Right hindlimb (tissue), 1 donor: ENCODE data around the gene MAPK6.
"Not testable (repeated sequence)": the region's sequence is repeated elsewhere in the genome, so short reads cannot be mapped to it uniquely, and the experiment has no call there.

Experiments used
- DNase-seq: peaks from one replicate; pipeline ENCODE4 v3.0.0-alpha.2; 2018

Gene MAPK6

DNA sequence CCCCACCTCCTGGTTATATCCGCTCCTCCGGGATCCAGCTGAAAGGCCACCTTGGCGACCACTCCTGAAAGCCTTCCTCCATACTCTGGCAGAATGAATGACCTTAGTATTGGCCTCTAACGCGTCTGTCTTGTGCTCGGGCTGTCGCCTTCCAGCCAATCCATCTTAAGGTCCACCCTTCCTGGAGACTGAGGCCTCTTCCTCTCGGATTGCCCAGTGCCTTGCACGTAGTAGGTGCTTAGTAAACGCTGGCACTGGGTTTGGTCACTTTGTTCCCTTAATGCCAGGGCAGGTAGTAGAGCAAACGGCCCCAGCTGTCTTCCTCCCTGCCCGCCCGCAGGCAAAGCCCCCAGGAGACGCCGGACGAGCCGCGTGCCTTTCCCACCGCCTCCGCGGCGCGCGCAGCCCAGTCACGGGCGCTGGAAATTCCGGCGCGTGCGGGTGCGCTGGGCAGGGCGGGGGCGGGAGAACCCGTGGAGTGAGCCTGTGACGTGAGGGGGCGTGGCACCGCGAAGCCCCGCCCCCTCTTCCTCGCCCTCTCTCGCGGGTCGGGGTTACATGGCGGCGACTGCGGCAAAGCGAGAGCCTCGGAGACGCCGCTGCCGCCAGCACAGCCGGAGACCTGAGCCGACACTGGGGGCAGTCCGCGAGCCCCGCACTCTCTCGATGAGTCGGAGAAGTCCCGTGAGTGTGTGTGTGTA lies at the start of gene MAPK6:
MAPK6 (plus strand) TSS at position 527 of the 701 bp plus-strand sequence. CDS start 27,242 bp downstream, outside the sequence.
- DNase-seq: peak; percentile 96

DNA sequence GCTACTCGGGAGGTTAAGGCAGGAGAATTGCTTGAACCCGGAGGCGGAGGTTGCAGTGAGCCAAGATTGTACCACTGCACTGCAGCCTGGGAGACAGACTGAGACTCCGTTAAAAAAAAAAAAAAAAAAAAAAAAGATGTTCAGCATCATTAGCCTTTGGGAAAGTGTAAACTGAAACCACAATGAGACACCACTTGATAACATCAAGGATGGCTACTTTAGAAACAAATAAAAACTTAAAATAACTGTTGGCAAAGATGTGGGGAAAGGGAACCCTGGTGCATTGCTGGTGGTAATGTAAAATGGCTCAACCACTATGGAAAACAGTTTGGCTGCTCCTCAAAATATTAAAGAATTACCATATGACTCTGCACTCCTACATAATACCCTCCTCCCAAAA lies 49.3 kb upstream of the MAPK6 start:
- no peak for DNase-seq

- no peak for DNase-seq
These were observed 48.7 kb upstream of the MAPK6 start for GRCh38 chr15:51970132-51970817.

GRCh38 chr15:51971032-51971374 lies 48.0 kb upstream of the MAPK6 start:
- DNase-seq: no peak

DNA sequence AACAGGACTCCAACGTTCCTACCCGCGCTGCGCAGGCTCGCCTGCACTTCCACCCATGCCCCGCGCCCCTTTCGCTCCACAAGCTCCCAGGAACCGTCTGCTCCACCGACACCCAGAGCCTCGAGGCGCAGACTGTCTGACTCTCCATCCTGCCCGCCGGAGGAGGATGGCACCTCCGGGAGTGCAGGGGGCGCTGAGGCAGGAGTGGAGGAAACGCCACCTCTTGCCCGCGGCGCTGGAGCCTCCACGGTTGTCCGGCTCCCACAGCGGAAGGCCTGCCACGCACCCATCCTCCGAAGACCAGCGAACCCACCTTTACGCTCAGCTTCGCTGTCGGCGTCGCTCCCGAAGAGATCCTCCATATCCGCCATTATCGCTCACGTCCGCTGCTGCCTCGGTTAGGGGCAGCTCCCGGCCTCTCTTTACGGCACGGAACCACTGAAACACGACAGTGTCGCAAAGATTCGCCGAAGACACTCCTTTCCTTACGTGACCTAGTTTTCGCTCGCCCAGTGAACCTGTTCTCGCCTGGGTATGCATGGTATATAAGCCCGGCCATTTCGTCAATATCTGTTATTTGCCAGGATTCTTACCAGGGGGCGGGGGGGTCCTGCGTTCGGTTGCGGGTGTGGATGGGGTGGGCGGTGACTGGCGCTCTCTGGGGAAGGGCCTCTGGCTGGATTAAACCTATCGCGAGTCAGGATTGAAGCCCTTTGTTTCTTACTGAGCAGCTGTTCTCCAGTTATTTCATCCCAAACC lies 47.5 kb upstream of the MAPK6 start, which contains the start of gene LEO1:
LEO1 (minus strand) TSS at position 404 of the 759 bp plus-strand sequence; CDS start at position 371, 33 bp downstream.
- DNase-seq: peak; percentile 94

DNA sequence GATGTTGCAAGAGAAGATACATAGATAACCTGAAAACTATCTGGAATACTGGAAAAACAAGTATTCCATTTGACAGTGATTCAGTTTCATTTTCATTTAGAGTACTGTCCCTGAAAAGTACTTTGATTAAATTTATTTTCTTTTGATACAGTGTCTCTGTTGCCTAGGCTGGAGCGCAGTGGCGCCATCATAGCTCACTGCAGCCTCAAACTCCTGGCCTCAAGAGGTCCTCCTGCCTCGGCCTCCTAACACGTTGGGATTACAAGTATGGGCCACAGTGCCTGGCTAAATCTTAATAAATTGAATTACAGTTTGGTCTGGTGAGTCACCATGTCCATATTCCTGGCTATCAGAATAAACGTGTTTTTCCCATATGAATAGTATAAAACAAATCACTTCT lies 45.8 kb upstream of the MAPK6 start:
- no peak for DNase-seq

DNA sequence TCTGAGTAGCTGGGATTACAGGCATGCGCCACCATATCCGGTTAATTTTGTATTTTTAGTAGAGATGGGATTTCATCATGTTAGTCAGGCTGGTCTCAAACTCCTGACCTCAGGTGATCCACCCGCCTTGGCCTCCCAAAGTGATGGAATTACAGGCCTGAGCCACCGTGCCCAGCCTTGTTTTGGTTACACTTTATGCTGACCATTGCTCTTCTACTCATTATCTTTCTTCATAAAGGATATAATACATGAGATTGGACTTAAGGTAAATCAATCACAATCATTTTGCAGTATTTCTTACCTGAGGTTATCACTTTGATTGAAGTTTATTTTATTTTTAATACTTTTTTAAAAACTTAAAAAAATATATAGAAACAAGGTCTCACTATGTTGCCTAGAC lies 45.2 kb upstream of the MAPK6 start:
- DNase-seq: no peak

DNA sequence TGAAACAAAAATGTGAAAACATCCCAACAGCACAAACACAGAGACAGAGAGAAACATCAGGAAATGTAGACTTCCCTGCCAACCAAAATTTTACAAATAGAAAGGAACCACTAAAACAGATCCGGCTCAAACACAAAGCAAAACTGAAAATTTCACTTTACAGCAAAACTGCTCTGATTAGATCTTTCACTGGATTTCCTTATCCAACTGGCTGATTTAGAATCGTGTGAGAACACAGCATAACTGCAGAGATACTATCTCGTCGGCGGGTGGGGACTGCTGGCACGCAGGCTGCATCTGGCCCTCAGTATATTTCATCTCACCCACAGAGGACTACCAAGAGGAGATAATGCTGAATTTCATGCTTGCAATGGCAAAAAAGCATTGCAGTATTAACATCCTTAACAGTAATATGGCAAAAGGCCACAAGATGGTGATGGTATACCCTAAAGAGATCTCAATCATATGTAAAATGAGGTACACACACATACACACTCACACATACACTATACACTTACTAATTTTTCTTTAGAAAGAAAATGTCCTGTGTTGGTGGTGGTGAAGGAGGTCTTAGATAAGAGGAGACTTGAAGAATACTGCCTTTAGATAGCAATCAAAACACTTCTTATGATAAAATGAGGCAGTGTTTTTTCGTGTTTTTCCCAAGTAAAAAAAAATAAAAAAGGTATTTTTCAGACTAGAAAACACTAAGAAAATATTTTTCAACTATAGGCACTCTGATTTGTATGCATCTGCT lies 36.8 kb upstream of the MAPK6 start:
- peak; percentile 18 for DNase-seq

- DNase-seq: no peak
These were observed 36.3 kb upstream of the MAPK6 start for GRCh38 chr15:51982770-51983103.

DNA sequence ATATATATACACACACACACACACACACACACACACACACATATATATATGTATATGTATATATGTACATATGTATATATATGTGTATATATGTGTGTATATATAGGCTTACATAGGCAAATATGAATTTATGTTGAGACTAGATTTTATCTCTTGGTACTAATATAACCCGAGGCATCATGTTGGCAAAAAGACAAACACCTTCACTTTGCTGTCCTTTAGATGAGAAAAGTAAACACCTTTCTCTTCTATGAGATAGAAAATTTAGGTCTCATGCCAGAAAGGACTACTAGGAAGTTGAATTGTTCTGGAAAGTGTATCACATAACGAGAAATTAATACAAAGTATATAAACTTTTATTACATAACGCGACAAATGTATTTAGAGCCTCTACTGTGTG lies 27.9 kb upstream of the MAPK6 start:
- no peak for DNase-seq

- DNase-seq: no peak
These were observed 26.1 kb upstream of the MAPK6 start for GRCh38 chr15:51992953-51993352.

GRCh38 chr15:52002351-52002750 lies 16.7 kb upstream of the MAPK6 start:
- DNase-seq: no peak

GRCh38 chr15:52003089-52003488 lies 15.9 kb upstream of the MAPK6 start:
- DNase-seq: not testable (repeated sequence)

DNA sequence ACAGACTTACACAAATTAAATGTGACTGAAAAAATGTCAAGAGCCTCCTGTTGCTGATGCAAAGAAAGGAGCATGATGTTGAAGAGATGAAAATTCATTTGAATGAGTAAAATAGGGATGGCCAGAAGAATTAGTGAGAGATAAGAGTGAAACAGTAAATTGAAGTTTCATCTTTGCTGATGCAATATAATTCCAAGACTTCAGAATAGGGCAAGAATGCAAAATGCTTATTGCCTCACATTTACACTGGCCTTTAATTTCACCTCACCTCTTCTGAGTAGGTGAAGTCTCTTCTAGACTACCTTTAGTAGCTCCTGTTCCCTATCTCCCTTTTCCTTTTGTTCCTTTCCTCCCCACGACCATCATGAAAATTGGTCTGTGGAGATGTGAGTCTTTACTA lies 15.3 kb upstream of the MAPK6 start:
- no peak for DNase-seq

DNA sequence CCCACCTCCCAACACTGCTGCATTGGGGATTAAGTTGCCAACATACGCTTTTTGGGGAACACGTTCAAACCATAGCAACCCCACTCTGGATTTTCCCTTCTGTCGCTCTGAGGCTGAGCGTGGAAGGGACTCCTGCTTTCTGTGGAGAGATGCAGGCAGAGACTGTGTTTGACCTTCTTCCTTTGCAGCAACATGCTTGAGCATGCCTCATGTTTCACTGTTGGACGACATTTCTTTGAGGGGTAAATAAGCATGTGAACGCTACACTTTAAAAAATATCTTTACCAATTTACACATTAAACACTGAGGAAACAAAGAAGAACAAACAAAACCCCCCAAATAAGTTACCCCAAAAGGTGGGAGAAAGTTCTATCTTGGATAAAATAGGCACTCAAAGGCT lies 14.2 kb upstream of the MAPK6 start:
- no peak for DNase-seq

- no peak for DNase-seq
These were observed 13.0 kb upstream of the MAPK6 start for GRCh38 chr15:52005748-52006701.

DNA sequence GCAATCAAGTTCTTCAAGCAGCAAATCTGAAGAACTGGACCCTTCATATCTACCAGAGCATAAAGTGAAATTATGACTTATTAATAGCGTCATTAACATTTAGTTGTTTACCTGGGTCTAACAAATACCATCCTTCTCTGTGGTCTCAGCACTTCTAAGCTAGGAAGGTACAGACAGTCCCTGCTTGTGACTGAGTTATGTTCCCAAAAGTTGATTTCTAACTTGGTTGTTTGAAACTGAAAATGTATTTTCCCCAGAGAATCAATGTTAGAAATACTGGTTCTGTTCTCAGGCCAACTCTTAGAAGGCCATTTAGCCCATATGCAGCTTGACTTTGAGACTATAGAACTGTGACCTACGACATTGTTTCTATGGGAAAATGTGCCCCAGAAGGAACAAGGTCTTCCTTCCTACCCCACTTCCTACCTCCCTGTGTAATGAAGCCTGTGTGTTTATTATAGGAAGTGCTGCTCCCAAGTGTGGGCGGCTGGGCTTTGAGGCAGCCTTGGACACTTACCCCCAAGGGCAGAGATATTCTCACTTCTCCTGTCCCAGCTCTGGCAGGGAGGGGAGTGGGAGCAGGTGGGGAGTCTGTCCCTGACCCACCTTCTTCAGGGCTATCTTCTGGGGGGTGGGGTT lies 12.2 kb upstream of the MAPK6 start:
- DNase-seq: no peak

DNA sequence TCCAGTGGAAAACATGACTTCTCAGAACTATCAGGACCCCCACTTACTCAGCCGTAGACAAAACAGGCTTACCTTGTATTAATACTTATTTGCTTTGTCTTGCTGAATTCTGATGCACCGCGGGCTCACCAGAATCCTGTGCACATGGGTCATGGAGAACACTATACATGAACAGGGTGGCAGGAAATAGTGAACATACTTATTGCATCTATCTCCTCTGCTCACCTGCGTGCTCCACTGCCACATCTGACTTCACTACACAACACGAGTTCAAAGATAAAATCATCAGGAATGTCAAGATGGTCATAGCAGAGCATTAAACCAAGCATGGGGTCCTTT lies 10.7 kb upstream of the MAPK6 start:
- DNase-seq: no peak

DNA sequence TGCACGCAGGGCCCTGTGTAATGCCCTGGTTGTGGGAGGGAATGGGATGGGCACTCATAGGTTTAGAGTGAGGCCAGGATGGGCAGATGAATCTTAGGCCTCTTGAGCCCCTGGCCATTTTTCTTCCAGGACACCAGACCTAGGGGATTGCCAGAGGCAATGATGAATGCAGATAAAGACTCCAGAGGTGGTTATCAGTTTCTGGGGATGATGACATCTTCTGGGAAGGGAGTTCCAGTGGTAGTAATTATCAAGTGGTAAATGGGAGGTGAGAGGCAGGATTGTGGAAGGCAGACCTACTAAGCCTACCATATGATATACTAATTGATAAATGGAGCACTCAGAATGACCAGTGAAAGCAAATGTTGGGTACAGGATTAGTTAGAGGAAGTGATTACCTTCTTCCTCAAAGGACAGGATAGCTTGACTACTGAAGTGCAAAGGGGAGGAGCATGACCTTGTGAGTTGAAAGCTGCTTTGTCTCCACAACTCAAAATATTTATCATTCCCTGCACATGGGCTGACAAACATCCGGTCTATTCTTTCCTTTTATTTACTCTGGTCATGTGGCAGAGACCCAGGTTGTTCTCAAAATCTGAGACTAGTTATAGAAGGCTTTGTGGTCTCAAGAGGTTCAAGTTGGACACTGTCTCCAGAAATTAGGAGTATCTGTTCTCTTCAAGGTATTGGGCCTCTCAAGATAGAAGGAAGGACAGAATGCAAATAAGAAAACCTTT lies 10.2 kb upstream of the MAPK6 start:
- no peak for DNase-seq

DNA sequence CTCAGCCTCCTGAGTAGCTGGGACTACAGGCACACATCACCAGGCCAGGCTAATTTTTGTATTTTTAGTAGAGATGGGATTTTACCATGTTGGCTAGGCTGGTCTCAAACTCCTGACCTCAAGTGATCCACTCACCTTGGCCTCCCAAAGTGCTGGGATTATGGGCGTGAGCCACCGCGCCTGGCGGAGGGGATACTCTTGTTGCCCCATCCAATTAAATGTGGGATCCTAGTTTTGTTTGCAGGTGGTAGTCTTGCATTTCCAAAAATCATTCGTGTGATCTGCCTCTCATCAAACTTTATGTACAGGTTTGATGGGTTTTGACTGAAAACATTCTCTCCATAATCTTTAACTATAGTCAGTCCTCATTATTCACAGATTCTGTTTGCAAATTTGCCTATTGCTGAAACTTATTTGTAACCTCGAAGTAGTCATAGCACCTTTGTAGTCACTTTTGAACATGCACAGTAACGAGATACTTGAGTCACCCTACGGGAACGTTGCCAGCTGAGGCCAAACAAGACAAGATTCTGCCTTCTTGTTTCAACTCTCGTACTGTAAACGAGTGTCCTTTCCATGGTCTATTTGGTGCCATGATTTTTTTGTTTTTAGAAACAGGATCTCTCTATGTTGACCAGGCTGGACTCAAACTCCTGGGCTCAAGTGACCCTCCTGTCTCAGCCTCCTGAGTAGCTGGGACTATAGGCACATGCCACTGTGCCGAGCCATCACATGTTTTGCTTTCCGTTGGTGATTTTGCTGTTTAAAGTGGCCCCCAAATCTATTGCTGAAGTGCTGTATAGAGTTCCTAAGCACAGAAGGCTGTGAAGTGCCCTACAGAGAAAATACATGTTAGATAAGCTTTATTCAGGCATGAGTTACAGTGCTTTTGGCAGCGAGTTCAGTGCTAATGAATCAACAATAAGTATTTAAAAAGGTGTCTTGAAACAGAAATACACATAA lies 8.1 kb upstream of the MAPK6 start:
- no peak for DNase-seq
